Fibroblast of lung (primary cell): ENCODE results near the gene DDX10. TPM values are rescaled to one million over a fixed set of nuclear protein-coding genes. Genes with fewer than 3 reads are reported as not detected.
A peak's percentile ranks its signal among the peaks of the same experiment; 100 is the strongest.

Experiments used
- DNase-seq, 2 donors: peaks; one replicate each; pipeline versions ENCODE4 v3.0.0 to v3.0.0-alpha.2; 2010; ENCODE audit warnings: low read depth in 2 of 2
- H2AFZ ChIP-seq: 2 replicates; pipeline ENCODE4 v1.5.1; 2012; ENCODE audit warnings: low read length, control low read depth, inconsistent platforms
- H3K27ac ChIP-seq: 2 replicates; pipeline ENCODE4 v1.5.1; 2011; ENCODE audit warnings: low read length, control low read depth; ENCODE audit not compliant: insufficient read depth
- H3K27me3 ChIP-seq: 2 replicates; pipeline ENCODE4 v1.5.1; 2011; ENCODE audit warnings: mild to moderate bottlenecking, low read length; ENCODE audit not compliant: control insufficient read depth, insufficient read depth
- H3K36me3 ChIP-seq: 2 replicates; pipeline ENCODE4 v1.5.1; 2011; ENCODE audit warnings: low read length; ENCODE audit not compliant: control insufficient read depth, insufficient read depth
- H3K4me1 ChIP-seq: 2 replicates; pipeline ENCODE4 v1.5.1; 2011; ENCODE audit warnings: low read length; ENCODE audit not compliant: control insufficient read depth, insufficient read depth; ENCODE audit errors: extremely low read depth
- H3K4me2 ChIP-seq: 2 replicates; pipeline ENCODE4 v1.5.1; 2011; ENCODE audit warnings: low read length, control low read depth; ENCODE audit not compliant: insufficient read depth; ENCODE audit errors: extremely low read depth
- H3K4me3 ChIP-seq, 4 experiments: fragments of 200-600 bp in 1 of 4; sonication (generic) in 1 of 4; replicated peaks in 1 of 4; 2 replicates each; pipeline ENCODE4 v1.5.1; 2011 to 2016; ENCODE audit warnings: low read length in 4 of 4, low read depth in 3 of 4, mild to moderate bottlenecking in 3 of 4, control low read depth in 2 of 4, inconsistent platforms in 1 of 4, mixed read lengths in 1 of 4; ENCODE audit not compliant: insufficient read depth in 1 of 4; ENCODE audit errors: control extremely low read depth in 1 of 4
- H3K79me2 ChIP-seq: 2 replicates; pipeline ENCODE4 v1.5.1; 2012; ENCODE audit warnings: mild to moderate bottlenecking, low read length, inconsistent platforms; ENCODE audit not compliant: control insufficient read depth, insufficient read depth
- H3K9ac ChIP-seq: 2 replicates; pipeline ENCODE4 v1.5.1; 2011; ENCODE audit warnings: mild to moderate bottlenecking, low read length, control low read depth; ENCODE audit not compliant: insufficient read depth
- H3K9me3 ChIP-seq: 2 replicates; pipeline ENCODE4 v1.5.1; 2012; ENCODE audit warnings: low read depth, low read length; ENCODE audit not compliant: control insufficient read depth, insufficient read depth
- H4K20me1 ChIP-seq: 2 replicates; pipeline ENCODE4 v1.5.1; 2011; ENCODE audit warnings: low read length; ENCODE audit not compliant: control insufficient read depth, insufficient read depth; ENCODE audit errors: extremely low read depth
- EZH2 ChIP-seq: IDR thresholded peaks from 2 replicates; pipeline ENCODE4 v1.5.1; 2012; ENCODE audit warnings: low read length, control low read depth, mild to moderate bottlenecking; ENCODE audit errors: missing control alignments
- polyA plus RNA-seq, 2 donors: library from polyadenylated mRNA; depleted of rRNA in 1 of 2; stranded (reverse) in 1 of 2; unstranded in 1 of 2; fragments of >200 nt; gene quantifications; 2 replicates each; pipeline ENCODE4 v1.2.1, GENCODE V29; 2011 to 2012; ENCODE audit warnings: missing spikeins in 1 of 2
- total RNA-seq: library from RNA; depleted of rRNA; stranded (reverse); fragments of >200 nt; gene quantifications from 2 replicates; pipeline ENCODE4 v1.2.1, GENCODE V29; 2014
- TF ChIP-seq, protein P1 (sequence below), 2 donors: IDR thresholded peaks in 1 of 2; conservative IDR thresholded peaks in 1 of 2; 1 replicate in 1 of 2; 2 replicates in 1 of 2; pipeline ENCODE4 v1.5.1; 2011 to 2012; ENCODE audit warnings: low read length in 2 of 2, control low read depth in 1 of 2, inconsistent platforms in 1 of 2, low read depth in 1 of 2, mild to moderate bottlenecking in 1 of 2

DDX10 gene
- total and polyA plus RNA-seq, 2 donors (not counting 1 experiment from before 2014, with no cell fraction given) = 18.5 to 20.7 TPM

DNA sequence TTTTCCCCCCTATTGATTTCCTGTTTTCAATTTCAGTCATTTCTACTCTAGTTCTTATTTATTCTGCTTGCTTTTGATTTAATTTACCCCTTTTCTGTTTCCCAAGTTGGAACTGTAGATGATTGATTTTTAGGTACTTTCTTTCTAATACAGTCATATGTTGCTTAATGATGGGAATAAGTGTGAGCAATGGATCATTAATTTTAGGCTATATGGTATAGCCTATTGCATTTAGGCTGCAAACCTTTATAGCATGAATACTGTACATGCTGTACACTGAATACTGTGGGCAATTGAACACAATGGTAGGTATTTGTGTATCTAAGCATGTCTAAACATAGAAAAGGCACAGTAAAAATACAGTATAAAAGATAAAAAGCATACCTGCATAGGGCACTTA, 44.9 kb downstream of the DDX10 start:
- no peaks in the 10 kb centered on the region for H3K4me1 ChIP-seq
- no peaks in the 10 kb centered on the region for H4K20me1 ChIP-seq
- no peak overlapping the region for H2AFZ ChIP-seq
- H3K9me3 ChIP-seq = no peaks in the 10 kb centered on the region
- no peaks in the 10 kb centered on the region for H3K27me3 ChIP-seq
- H3K27ac ChIP-seq = no peak overlapping the region
- no peak for DNase-seq
- TF ChIP-seq, protein P1, sequence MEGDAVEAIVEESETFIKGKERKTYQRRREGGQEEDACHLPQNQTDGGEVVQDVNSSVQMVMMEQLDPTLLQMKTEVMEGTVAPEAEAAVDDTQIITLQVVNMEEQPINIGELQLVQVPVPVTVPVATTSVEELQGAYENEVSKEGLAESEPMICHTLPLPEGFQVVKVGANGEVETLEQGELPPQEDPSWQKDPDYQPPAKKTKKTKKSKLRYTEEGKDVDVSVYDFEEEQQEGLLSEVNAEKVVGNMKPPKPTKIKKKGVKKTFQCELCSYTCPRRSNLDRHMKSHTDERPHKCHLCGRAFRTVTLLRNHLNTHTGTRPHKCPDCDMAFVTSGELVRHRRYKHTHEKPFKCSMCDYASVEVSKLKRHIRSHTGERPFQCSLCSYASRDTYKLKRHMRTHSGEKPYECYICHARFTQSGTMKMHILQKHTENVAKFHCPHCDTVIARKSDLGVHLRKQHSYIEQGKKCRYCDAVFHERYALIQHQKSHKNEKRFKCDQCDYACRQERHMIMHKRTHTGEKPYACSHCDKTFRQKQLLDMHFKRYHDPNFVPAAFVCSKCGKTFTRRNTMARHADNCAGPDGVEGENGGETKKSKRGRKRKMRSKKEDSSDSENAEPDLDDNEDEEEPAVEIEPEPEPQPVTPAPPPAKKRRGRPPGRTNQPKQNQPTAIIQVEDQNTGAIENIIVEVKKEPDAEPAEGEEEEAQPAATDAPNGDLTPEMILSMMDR (conservative IDR thresholded peaks at IDR 0.05 in 1 of 2, IDR thresholded peaks at IDR 0.05 in 1 of 2; ENCODE audit: low read depth in 1 of 2, low read length in 2 of 2) = no peak
- TF ChIP-seq EZH2 = no peak
- no peak overlapping the region for H3K4me3 ChIP-seq
- no peak overlapping the region for H3K4me2 ChIP-seq
- H3K36me3 ChIP-seq = no peaks in the 10 kb centered on the region
- H3K9ac ChIP-seq = no peak overlapping the region
- no peaks in the 10 kb centered on the region for H3K79me2 ChIP-seq

GRCh38 chr11:108713076-108713790, 48.4 kb downstream of the DDX10 start:
- Histone ChIP-seq H3K4me1 (no peaks in the 10 kb centered on the region), H3K9ac (no peak overlapping the region), H2AFZ (no peak overlapping the region), H3K79me2 (no peaks in the 10 kb centered on the region), H3K27me3 (no peaks in the 10 kb centered on the region), H3K27ac (no peak overlapping the region), H4K20me1 (no peaks in the 10 kb centered on the region), H3K36me3 (no peaks in the 10 kb centered on the region), H3K9me3 (no peaks in the 10 kb centered on the region), H3K4me3 (no peak overlapping the region), H3K4me2 (no peak overlapping the region)
- TF ChIP-seq, protein P1 (conservative IDR thresholded peaks at IDR 0.05 in 1 of 2, IDR thresholded peaks at IDR 0.05 in 1 of 2; ENCODE audit: low read depth in 1 of 2, low read length in 2 of 2) = no peak
- TF ChIP-seq EZH2 = no peak
- peak; percentile 50 to 81 for DNase-seq

- TF ChIP-seq EZH2 = no peak
- TF ChIP-seq, protein P1 (conservative IDR thresholded peaks at IDR 0.05 in 1 of 2, IDR thresholded peaks at IDR 0.05 in 1 of 2; ENCODE audit: low read depth in 1 of 2, low read length in 2 of 2) = no peak
- Histone ChIP-seq H3K9ac (no peak overlapping the region), H3K4me3 (no peak overlapping the region), H4K20me1 (no peaks in the 10 kb centered on the region), H3K79me2 (no peaks in the 10 kb centered on the region), H3K36me3 (no peaks in the 10 kb centered on the region), H3K4me2 (no peak overlapping the region), H3K4me1 (no peaks in the 10 kb centered on the region), H2AFZ (no peak overlapping the region), H3K9me3 (no peaks in the 10 kb centered on the region), H3K27ac (no peak overlapping the region), H3K27me3 (no peaks in the 10 kb centered on the region)
- DNase-seq = no peak
Observed at GRCh38 chr11:108715239-108715638, 50.4 kb downstream of the DDX10 start.
